K562 treated with DMSO at 1 percent for 48 hours (cell line): ENCODE measurements around the gene HHIP. TPM values are rescaled to one million over a fixed set of nuclear protein-coding genes. Genes with fewer than 3 reads are reported as not detected.

Experiments
- total RNA-seq: library from RNA; unstranded; fragments of 300-600 nt; gene quantifications from 2 replicates; pipeline ENCODE4 v1.2.3, GENCODE V29; 2022; ENCODE audit warnings: low replicate concordance; ENCODE audit errors: extremely low read depth

Gene HHIP, protein sequence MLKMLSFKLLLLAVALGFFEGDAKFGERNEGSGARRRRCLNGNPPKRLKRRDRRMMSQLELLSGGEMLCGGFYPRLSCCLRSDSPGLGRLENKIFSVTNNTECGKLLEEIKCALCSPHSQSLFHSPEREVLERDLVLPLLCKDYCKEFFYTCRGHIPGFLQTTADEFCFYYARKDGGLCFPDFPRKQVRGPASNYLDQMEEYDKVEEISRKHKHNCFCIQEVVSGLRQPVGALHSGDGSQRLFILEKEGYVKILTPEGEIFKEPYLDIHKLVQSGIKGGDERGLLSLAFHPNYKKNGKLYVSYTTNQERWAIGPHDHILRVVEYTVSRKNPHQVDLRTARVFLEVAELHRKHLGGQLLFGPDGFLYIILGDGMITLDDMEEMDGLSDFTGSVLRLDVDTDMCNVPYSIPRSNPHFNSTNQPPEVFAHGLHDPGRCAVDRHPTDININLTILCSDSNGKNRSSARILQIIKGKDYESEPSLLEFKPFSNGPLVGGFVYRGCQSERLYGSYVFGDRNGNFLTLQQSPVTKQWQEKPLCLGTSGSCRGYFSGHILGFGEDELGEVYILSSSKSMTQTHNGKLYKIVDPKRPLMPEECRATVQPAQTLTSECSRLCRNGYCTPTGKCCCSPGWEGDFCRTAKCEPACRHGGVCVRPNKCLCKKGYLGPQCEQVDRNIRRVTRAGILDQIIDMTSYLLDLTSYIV
- not detected in 2 replicates for total RNA-seq

GRCh38 chr4:144645631-144646522 lies at the start of gene HHIP:
TSS of gene HHIP (plus strand) at chr4:144646156. CDS start at chr4:144646676, 520 bp downstream.

